Erythroblast (primary cell): ENCODE measurements around the gene TMEM179.

Source experiments
- GATA1 ChIP-seq: IDR thresholded peaks from 2 replicates; pipeline ENCODE4 v1.6.1; 2011; ENCODE audit warnings: low read depth, mild to moderate bottlenecking, control low read depth, low read length, moderate library complexity
- POLR2A ChIP-seq: IDR thresholded peaks from 2 replicates; pipeline ENCODE4 v1.6.1; 2011; ENCODE audit warnings: mild to moderate bottlenecking, low read length

- TF ChIP-seq POLR2A (no peak), GATA1 (no peak)
These were observed 2.1 kb downstream of the TMEM179 start for GRCh38 chr14:104602315-104602932.
